SK-N-SH treated with all-trans-retinoic acid at 6 μM for 48 hours (cell line): ENCODE data around the gene USP26.

Experiments
- ATAC-seq: fragments of 200-7000 bp; cut with Tn5 transposase; 3 replicates; pipeline ENCODE4 v1.9.1; 2020; ENCODE audit warnings: mild to moderate bottlenecking, moderate library complexity
- ARNTL ChIP-seq: fragments of 450-650 bp; formaldehyde crosslinking; IDR thresholded peaks from 2 replicates; pipeline ENCODE4 v1.5.0; 2020; ENCODE audit warnings: low read depth, mild to moderate bottlenecking, moderate library complexity, borderline replicate concordance
- BACH2 ChIP-seq: fragments of 250-450 bp; sonication (Bioruptor Pico); IDR thresholded peaks from 2 replicates; pipeline ENCODE4 v1.9.0; 2021; ENCODE audit warnings: mild to moderate bottlenecking, borderline replicate concordance
- CREB5 ChIP-seq: fragments of 250-450 bp; sonication (Bioruptor Pico); IDR thresholded peaks from 2 replicates; pipeline ENCODE4 v1.5.1; 2020; ENCODE audit warnings: low read depth, mild to moderate bottlenecking, moderate library complexity
- ESRRG ChIP-seq: fragments of 250-450 bp; sonication (Bioruptor Pico); IDR thresholded peaks from 2 replicates; pipeline ENCODE4 v1.6.1; 2021; ENCODE audit warnings: mild to moderate bottlenecking
- GLIS3 ChIP-seq: fragments of 250-450 bp; sonication (Bioruptor Pico); IDR thresholded peaks from 2 replicates; pipeline ENCODE4 v1.5.0; 2020; ENCODE audit warnings: mild to moderate bottlenecking, moderate library complexity
- OSR1 ChIP-seq: fragments of 250-450 bp; sonication (Bioruptor Pico); IDR thresholded peaks from 2 replicates; pipeline ENCODE4 v1.8.0; 2022; ENCODE audit warnings: moderate library complexity, mild to moderate bottlenecking, inconsistent platforms
- POU6F1 ChIP-seq: fragments of 250-450 bp; sonication (Bioruptor Pico); IDR thresholded peaks from 2 replicates; pipeline ENCODE4 v1.8.0; 2021; ENCODE audit warnings: low read depth, mild to moderate bottlenecking, moderate library complexity, borderline replicate concordance
- PPARA ChIP-seq: fragments of 250-450 bp; sonication (Bioruptor Pico); IDR thresholded peaks from 2 replicates; pipeline ENCODE4 v1.5.0; 2020; ENCODE audit warnings: mild to moderate bottlenecking, borderline replicate concordance
- RARB ChIP-seq: fragments of 250-450 bp; sonication (Bioruptor Pico); IDR thresholded peaks from 2 replicates; pipeline ENCODE4 v1.8.0; 2021; ENCODE audit warnings: mild to moderate bottlenecking, moderate library complexity
- SNAI2 ChIP-seq: fragments of 250-450 bp; sonication (Bioruptor Pico); IDR thresholded peaks from 2 replicates; pipeline ENCODE4 v1.5.0; 2020; ENCODE audit warnings: mild to moderate bottlenecking, moderate library complexity
- TCF4 ChIP-seq: fragments of 250-450 bp; sonication (Bioruptor Pico); IDR thresholded peaks from 2 replicates; pipeline ENCODE4 v1.8.0; 2021; ENCODE audit warnings: mild to moderate bottlenecking, moderate library complexity, borderline replicate concordance
- TOX ChIP-seq: fragments of 250-450 bp; sonication (Bioruptor Pico); IDR thresholded peaks from 2 replicates; pipeline ENCODE4 v1.8.0; 2021; ENCODE audit warnings: mild to moderate bottlenecking, moderate library complexity, borderline replicate concordance
- ZFP3 ChIP-seq: fragments of 250-450 bp; sonication (Bioruptor Pico); IDR thresholded peaks from 2 replicates; pipeline ENCODE4 v1.5.0; 2020; ENCODE audit warnings: mild to moderate bottlenecking, moderate library complexity
- ZFP30 ChIP-seq: fragments of 450-650 bp; formaldehyde crosslinking; IDR thresholded peaks from 2 replicates; pipeline ENCODE4 v1.5.0; 2022; ENCODE audit warnings: mild to moderate bottlenecking, moderate library complexity
- ZNF565 ChIP-seq: fragments of 450-650 bp; formaldehyde crosslinking; conservative IDR thresholded peaks from 2 replicates; pipeline ENCODE4 v1.5.0; 2020; ENCODE audit warnings: low read depth, mild to moderate bottlenecking, moderate library complexity
- ZNF70 ChIP-seq: fragments of 450-650 bp; formaldehyde crosslinking; IDR thresholded peaks from 2 replicates; pipeline ENCODE4 v1.5.0; 2020; ENCODE audit warnings: mild to moderate bottlenecking, moderate library complexity
- ZNF8 ChIP-seq: fragments of 450-650 bp; formaldehyde crosslinking; IDR thresholded peaks from 2 replicates; pipeline ENCODE4 v1.5.0; 2020; ENCODE audit warnings: mild to moderate bottlenecking, moderate library complexity
- TF ChIP-seq, protein P1 (sequence below): fragments of 250-450 bp; sonication (Bioruptor Pico); IDR thresholded peaks from 2 replicates; pipeline ENCODE4 v1.5.1; 2021; ENCODE audit warnings: mild to moderate bottlenecking, moderate library complexity
- TF ChIP-seq, protein P2 (sequence below): fragments of 250-450 bp; sonication (Bioruptor Pico); IDR thresholded peaks from 2 replicates; pipeline ENCODE4 v1.8.0; 2020; ENCODE audit warnings: mild to moderate bottlenecking, moderate library complexity, borderline replicate concordance

USP26 gene, protein sequence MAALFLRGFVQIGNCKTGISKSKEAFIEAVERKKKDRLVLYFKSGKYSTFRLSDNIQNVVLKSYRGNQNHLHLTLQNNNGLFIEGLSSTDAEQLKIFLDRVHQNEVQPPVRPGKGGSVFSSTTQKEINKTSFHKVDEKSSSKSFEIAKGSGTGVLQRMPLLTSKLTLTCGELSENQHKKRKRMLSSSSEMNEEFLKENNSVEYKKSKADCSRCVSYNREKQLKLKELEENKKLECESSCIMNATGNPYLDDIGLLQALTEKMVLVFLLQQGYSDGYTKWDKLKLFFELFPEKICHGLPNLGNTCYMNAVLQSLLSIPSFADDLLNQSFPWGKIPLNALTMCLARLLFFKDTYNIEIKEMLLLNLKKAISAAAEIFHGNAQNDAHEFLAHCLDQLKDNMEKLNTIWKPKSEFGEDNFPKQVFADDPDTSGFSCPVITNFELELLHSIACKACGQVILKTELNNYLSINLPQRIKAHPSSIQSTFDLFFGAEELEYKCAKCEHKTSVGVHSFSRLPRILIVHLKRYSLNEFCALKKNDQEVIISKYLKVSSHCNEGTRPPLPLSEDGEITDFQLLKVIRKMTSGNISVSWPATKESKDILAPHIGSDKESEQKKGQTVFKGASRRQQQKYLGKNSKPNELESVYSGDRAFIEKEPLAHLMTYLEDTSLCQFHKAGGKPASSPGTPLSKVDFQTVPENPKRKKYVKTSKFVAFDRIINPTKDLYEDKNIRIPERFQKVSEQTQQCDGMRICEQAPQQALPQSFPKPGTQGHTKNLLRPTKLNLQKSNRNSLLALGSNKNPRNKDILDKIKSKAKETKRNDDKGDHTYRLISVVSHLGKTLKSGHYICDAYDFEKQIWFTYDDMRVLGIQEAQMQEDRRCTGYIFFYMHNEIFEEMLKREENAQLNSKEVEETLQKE

GRCh38 chrX:133097031-133097430 is at the start of gene USP26:
Gene USP26 (minus strand): TSS chrX:133097109. CDS start chrX:133028220, 68,889 bp downstream.
- no peak for ATAC-seq
- no peak for TF ChIP-seq ZNF565

- ATAC-seq = no peak
- no peak for TF ChIP-seq GLIS3 (CRISPR knock-in tag)
- TF ChIP-seq CREB5 = no peak
- TF ChIP-seq BACH2 (CRISPR knock-in tag) = no peak
- no peak for TF ChIP-seq PPARA (CRISPR knock-in tag)
- no peak for TF ChIP-seq TOX (CRISPR knock-in tag)
- TF ChIP-seq ZNF565 = no peak
- TF ChIP-seq POU6F1 = no peak
- no peak for TF ChIP-seq SNAI2 (CRISPR knock-in tag)
- TF ChIP-seq, protein P1, sequence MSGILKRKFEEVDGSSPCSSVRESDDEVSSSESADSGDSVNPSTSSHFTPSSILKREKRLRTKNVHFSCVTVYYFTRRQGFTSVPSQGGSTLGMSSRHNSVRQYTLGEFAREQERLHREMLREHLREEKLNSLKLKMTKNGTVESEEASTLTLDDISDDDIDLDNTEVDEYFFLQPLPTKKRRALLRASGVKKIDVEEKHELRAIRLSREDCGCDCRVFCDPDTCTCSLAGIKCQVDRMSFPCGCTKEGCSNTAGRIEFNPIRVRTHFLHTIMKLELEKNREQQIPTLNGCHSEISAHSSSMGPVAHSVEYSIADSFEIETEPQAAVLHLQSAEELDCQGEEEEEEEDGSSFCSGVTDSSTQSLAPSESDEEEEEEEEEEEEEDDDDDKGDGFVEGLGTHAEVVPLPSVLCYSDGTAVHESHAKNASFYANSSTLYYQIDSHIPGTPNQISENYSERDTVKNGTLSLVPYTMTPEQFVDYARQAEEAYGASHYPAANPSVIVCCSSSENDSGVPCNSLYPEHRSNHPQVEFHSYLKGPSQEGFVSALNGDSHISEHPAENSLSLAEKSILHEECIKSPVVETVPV (CRISPR knock-in tag) = no peak
- TF ChIP-seq TCF4 (CRISPR knock-in tag) = no peak
- no peak for TF ChIP-seq ZNF8 (CRISPR knock-in tag)
Measured at GRCh38 chrX:133134282-133134681, 37.4 kb upstream of the USP26 start.

GRCh38 chrX:133120406-133120805 is 23.5 kb upstream of the USP26 start:
- no peak for TF ChIP-seq ZNF8 (CRISPR knock-in tag)
- peak; percentile 31; the same call in 1 of the 2 replicates for TF ChIP-seq ZNF70 (CRISPR knock-in tag)
- no peak for TF ChIP-seq RARB (CRISPR knock-in tag)
- no peak for TF ChIP-seq ZFP3 (CRISPR knock-in tag)
- no peak for TF ChIP-seq POU6F1
- TF ChIP-seq, protein P2, sequence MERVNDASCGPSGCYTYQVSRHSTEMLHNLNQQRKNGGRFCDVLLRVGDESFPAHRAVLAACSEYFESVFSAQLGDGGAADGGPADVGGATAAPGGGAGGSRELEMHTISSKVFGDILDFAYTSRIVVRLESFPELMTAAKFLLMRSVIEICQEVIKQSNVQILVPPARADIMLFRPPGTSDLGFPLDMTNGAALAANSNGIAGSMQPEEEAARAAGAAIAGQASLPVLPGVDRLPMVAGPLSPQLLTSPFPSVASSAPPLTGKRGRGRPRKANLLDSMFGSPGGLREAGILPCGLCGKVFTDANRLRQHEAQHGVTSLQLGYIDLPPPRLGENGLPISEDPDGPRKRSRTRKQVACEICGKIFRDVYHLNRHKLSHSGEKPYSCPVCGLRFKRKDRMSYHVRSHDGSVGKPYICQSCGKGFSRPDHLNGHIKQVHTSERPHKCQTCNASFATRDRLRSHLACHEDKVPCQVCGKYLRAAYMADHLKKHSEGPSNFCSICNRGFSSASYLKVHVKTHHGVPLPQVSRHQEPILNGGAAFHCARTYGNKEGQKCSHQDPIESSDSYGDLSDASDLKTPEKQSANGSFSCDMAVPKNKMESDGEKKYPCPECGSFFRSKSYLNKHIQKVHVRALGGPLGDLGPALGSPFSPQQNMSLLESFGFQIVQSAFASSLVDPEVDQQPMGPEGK (CRISPR knock-in tag) = no peak
- no peak for TF ChIP-seq ZFP30 (CRISPR knock-in tag)
- no peak for ATAC-seq

DNA sequence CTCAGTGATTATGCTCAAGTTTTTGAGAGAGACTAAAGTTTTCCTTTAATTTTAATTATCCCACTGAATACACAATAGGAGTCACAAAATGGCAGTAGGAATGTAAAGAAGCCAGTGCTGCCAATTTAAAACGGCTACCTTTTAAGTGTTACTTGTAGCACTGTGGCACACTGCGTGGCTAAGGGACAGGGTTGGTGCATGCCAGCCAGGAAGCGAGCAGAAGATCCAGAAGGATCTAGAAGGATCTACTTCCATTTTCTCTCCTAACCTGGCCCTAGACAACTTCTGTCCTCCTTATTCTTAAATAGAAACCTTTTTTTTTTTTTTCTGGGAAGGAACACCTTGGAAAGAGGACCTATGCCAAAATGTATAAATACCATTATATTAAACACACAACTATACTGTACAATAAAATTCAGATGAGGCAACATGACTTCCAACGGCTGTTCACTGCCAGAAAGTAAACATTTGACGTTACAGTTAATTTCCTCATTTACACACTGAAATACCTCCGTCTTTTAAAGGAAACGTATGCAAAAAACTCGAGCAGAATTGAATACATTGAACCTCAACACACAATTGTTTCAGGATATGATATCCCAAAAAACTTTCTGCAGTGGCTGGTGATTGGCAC is 2.7 kb downstream of the USP26 start:
- TF ChIP-seq ARNTL (CRISPR knock-in tag) = no peak
- no peak for TF ChIP-seq SNAI2 (CRISPR knock-in tag)
- TF ChIP-seq OSR1 = no peak
- TF ChIP-seq ZFP30 (CRISPR knock-in tag) = no peak
- no peak for TF ChIP-seq ZNF70 (CRISPR knock-in tag)
- no peak for TF ChIP-seq ESRRG (CRISPR knock-in tag)
- no peak for TF ChIP-seq ZNF8 (CRISPR knock-in tag)
- no peak for TF ChIP-seq GLIS3 (CRISPR knock-in tag)
- TF ChIP-seq RARB (CRISPR knock-in tag) = no peak
- TF ChIP-seq PPARA (CRISPR knock-in tag) = no peak
- no peak for TF ChIP-seq BACH2 (CRISPR knock-in tag)
- no peak for TF ChIP-seq ZFP3 (CRISPR knock-in tag)
- no peak for ATAC-seq
